NAMALWA (cell line): ENCODE data around the gene CARS1.

Experiments used
- DNase-seq: peaks from one replicate; pipeline ENCODE4 v3.0.0-alpha.2; 2015; ENCODE audit warnings: low spot score

Gene CARS1

DNA sequence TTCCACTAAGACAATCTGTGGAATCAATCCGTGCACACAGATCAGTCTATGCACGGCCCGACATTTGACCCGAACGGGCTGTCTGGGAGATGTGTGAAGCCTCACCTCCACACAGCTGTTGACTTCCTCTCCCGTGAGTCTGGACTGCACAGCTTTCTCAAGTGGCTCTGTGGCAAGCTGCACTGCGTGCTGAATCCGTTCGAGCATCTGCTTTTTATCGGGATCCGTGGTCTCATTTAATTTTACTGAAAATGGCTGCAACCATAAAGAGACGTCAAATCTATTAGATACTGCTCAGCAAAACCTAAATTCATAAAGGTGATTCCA is 19.3 kb downstream of the CARS1 start:
- DNase-seq = no peak

DNA sequence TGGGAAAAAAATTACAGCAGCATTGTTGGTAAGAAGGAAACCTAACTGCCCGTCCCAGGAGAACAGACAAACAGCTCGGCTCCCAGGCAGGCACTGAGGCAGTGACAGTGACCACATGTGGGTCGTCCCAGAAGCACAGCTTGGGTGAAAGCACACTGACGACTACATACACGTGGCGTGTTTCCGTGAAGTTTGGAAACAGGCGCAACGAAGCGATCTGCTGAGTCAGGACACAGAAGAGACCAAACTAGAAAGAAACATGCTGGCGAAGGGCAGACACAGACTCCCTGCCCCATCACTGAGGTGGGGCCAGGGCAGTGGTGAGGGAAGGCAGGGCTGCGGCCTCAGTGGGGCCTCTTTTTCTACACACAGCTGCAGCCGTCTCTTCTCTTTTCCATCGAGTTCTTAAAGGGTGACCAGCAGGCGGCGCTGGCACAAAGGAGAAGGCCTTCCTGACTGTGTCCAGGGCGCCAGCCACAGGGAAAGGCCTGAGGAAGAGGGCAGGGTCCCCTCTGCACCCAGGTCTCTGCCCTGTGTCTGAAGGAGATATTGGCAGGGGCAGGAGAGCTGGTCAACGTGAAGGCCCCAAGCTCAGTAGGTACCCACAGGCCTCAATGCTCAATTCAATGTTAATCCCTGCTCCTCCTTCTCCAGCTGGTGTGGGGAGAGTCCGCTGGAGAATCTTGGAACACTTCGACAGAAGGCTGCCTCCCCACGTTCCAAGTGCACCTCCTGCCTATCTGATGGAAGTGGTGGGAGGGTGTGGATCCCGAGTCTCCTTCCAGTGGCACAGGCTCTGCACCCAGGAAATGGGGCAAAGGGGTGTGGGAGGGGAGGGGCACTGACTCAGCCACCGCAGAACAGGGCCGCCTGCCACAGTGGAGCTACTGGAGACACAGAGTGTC is 19.9 kb downstream of the CARS1 start:
- peak; percentile 64 for DNase-seq

DNA sequence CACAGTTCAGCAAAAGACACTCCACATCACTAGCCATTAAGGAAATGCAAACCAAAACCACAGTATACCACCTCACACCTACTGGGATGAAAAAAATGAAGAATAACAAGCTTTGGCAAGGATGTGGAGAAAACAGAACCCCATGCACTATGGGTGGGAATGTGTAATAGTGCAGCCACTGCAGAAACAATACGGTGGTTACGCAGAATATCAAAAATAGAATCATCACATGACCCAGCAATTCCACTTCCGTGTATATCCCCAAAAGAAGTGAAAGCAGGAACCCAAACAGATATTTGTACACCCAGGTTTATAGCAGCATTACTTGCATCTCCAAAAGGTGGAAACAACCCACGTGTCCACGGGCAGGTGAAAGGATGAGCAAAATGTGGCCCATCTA is 20.8 kb downstream of the CARS1 start:
- no peak for DNase-seq

DNA sequence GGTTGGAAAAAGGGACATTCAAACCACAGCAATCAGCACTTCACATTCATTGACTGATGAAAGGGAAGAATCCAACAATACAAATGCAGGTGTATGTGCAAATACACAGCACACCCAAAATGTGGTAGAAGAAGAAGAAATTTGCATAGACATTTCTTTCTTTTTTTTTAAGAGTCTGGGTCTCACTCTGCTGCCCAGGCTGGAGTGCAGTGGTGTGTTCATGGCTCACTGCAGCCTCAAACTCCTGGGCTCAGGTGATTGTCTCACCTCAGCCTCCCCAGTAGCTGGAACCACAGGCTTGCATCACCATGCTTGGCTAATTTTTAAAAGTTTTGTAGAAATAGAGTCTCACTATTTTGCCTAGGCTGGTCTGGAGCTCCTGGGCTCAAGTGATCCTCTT is 21.9 kb downstream of the CARS1 start:
- DNase-seq = no peak

DNA sequence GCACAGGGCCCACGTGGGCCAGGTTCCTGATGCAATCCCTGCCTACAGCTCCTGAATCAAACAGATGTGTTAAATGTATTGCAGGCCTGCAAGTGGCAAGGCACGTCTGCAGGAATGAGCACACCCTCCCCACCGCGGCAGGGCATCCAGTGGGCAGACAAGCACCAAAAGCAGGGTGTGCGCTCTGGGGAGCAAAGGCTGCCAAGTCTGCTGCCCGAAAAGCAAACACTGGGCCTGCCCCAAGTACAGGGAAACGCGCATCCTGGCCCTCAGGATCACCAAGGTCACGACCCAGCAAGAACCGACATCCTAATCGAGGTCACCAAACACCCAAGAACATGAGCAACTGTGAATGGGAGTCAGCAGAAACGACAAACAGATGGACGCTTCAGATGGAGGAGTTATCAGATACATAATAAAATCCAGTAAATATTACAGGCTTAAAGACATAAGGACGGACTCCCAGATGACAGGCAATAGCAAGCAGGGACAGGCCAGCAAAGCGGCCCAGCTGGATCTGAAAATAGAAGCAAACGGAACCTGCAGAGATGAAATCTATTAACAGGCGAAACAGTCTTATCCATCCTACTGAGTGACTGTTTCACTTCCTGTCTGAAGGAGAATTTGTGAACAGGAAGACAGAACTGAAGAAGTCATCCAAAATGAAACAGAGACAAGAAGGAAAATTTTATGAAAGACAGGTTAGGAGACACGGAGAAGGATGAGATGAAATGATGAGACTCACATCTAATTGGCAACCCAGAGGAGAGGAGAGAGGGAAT is 26.7 kb downstream of the CARS1 start:
- no peak for DNase-seq

DNA sequence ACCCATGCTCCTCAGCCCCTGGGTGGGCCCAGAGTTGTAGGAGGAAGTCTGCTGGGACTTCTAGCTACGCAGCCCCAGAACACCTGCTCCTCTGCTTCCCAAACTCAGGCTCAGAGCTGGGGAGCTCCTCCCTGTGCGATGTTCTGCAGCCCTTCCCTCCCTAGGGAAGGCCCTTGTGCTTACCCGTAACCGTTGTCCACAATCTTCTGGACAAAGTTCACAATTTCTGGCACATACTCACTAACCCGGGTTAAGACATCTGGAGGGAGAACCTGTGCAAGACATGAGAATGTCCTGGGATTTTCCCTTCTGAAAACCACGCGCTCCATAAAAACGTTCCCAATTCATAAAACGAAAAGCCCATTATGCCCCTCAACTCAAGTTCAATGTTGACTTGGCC is 28.4 kb downstream of the CARS1 start:
- DNase-seq = no peak

DNA sequence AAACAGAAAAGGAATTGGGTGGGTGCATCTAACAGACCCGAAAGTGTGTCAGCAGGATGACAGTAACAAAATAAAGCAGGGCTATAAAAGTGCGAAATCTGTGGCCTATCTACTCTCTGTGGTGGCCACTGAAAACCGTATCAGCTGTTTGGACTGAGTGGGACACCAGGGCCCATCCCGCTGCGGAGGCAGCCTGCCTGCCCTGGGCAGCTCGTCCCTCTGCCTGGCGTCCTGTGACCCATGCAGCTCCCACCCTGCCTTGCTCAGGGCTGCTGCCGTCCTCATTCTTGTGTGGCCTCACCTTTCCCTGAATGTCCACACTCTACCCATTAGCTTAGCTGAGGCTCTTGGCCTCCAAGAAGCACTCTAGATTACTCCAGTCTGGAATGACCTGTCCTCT is 30.4 kb downstream of the CARS1 start:
- no peak for DNase-seq

DNA sequence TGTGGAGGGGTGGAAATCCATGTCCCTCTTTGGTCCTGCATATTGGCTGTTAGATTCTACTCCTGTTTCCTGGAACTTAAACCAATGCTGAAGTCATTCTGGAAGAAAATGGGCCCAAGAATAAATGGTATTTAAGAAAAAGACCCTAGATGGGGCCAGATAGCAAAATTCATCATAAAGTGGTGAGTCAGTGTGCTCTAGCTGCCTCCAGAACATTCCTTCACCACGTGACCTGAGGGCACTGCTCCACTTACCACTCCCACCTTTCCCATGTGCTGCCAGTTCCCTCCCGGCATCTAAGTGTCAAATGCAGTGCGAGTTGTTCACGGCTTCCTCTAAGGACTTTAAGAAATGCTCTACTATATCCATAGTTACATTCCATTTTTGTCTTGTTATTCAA is 34.2 kb downstream of the CARS1 start:
- DNase-seq = no peak

DNA sequence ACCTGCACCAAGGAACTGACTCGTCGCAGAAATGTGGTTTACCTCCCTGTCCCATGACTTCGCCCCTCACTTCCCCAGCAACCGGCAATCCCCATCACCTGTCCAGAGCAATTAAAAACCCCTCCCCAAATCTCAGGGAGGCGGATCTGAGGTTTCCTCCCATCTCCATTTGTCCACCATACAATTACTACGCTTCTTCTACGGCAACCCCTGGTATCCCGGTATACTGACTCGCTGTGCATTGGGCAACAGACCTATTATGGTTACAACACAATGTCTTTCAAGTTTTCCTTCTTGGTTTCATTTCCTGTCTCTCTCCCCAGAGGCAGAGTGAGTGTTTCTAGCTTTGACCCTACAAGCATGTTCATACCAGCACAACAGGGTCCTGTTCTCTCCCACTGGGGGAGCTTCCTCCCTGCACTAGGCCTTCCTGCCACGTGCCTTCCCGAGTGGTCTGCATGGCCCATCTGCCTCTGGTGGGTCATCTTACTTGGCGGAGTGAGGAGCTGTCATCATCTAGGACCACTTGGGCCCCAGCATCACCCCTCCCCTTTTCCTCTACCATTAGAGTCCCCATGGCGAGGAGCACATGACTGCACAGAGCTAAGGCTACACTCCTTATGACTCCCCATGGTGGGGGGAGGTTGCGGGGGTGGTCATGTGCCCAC is 34.8 kb downstream of the CARS1 start:
- peak; percentile 20 for DNase-seq

DNA sequence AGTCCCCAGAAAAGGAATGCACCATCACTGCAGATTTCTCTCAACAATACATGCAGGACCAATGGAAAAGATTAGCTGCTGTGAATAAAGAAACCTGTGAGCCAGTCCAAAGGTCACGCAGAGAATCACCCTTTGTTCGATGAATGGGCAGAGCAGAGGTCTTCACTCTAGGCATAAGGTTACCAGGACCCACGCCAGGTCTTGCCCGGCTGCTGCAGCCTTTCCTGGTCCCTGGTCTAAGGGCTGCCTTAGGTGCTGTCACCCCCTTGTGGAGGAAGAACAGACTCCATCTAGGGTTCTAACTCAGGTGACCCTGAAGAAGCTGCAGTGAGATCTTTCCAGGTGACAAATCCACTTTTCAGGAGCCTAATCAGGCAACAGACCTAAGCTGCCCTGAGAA is 36.1 kb downstream of the CARS1 start:
- peak; percentile 55 for DNase-seq

DNA sequence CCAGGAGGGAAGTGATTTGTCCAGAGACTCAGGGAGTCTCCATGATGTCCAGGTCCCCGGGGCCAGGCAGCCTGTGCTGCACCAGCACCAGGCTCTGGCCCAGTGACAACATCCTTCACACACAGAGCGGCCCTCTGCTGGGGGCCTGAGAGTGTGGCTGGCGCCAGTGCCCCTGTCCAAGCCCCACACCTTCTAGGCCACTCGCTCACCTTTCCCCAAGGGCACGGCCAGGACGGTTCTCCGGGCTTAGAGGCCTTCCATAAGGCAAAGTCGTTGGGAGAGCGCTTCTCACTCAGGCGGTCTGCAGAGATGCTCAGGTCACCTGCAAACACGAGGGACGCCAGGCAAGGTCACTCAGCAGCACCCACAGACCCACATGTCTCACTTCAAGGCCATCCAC is 37.2 kb downstream of the CARS1 start:
- DNase-seq = no peak

DNA sequence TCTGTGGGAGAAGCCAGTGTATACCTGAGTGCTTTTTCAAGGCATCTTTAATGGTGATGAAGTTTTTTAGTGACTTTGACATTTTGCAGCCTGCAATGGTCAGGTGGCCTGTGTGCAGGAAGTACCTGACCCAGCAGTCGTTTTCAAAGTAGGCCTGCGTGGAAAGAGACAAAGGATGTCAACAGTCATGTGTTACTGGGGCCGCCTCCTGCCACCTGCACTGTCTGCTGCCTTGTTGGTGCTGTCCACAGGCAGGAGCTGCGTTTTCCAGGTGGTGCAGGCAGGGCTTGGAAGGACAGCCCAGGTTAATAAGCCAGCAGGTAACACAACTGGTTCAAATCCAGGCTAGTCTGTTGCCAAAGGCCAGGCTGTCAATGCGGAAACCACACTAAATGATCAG is 38.6 kb downstream of the CARS1 start:
- DNase-seq = no peak

DNA sequence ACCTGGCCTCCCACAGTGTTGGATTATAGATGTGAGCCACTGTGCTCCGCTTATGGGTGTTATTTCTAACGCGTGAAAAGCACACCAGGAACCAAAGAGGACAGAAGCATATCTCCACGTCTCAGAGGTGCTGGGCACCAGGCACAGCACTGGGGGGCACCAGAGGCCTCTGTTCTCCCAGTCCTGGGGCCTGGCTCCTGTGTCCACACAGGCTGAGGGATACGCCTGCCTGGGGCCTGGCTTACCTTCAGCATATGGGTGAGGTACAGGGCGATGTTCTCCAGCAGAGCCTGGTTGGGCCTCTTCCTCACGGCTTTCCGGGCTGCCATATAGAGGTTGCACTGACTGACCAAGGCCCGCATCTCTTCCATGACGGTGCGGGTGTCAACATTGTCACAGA is 40.4 kb downstream of the CARS1 start:
- no peak for DNase-seq

DNA sequence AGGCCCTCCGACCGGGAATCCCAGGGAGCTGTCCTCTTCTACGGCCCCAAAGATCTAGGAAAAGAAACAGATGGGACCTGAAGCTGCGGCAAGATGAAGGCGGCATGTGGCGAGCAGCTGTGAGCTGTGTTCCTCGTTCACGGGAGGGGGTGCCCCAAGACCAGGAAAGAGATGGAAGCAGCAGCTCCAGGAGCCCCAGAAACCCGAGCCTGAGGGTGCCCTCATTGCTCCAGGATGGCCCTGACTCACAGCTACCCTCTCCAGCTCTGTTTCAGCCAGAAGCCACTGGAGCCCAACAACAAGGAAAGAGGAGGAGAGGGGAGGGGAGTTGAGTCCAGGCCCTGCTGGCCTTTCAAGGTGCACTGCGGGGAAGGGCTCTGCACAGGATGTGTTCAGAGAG is 41.4 kb downstream of the CARS1 start:
- no peak for DNase-seq

DNA sequence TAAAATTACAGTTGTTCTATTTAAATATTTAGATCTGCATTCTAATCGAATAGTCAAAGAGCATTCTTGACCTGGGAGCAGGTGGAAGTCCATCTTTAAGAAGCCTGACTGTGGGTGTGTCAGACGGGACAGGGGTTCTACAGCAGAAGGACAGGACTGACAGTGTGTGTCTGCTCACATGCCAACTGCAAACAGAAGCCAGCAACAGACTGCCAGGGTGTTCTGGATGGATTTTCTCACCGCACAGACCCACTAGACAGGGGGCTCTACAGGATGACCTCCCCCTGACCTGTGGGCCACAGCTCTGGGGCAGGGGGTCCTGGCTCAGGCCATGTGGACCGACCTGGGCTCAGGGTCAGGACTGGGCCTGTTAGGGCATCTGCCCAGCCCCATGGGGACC is 42.3 kb downstream of the CARS1 start:
- no peak for DNase-seq

DNA sequence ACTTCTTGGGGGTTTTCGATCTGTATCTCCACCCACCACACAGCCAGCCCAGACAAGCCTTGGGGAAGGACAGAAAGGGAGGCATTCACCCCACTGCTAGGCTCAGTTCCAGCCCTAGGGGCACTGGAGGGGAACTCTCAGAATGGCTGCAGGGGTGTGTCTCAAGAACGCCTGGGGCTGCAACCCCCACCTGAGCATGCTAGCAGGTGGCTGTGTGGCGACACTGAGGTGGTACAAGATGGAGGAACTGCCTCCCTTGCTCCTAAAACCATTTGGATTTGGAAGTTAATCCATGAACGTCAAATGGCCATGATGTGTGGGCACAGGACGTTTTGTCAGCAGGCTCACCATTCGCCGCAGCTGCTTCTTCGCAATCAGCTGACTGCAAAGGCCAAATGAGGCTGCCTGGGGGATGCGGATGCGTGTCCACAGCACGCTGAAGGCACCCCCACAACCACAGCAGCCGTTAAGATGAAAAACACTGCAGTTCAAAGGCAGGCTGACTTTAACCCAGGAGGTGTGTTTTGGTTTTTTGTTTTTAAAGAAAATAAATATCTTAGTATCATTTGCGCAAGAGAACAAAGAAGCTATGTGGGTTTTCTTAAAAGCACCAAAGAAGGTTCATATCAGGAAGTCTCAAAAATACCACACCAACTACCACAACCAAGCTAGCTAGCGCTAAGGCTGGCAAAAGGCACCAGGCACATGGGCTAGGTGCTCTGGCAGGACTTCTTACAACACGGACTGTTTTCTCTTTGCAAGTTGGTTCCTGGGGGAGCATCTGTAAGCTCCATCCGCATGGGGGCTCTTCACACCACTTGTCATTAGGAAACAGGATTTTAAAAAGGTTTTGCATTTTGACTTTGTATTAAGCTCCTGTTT is 42.9 kb downstream of the CARS1 start:
- DNase-seq = no peak

DNA sequence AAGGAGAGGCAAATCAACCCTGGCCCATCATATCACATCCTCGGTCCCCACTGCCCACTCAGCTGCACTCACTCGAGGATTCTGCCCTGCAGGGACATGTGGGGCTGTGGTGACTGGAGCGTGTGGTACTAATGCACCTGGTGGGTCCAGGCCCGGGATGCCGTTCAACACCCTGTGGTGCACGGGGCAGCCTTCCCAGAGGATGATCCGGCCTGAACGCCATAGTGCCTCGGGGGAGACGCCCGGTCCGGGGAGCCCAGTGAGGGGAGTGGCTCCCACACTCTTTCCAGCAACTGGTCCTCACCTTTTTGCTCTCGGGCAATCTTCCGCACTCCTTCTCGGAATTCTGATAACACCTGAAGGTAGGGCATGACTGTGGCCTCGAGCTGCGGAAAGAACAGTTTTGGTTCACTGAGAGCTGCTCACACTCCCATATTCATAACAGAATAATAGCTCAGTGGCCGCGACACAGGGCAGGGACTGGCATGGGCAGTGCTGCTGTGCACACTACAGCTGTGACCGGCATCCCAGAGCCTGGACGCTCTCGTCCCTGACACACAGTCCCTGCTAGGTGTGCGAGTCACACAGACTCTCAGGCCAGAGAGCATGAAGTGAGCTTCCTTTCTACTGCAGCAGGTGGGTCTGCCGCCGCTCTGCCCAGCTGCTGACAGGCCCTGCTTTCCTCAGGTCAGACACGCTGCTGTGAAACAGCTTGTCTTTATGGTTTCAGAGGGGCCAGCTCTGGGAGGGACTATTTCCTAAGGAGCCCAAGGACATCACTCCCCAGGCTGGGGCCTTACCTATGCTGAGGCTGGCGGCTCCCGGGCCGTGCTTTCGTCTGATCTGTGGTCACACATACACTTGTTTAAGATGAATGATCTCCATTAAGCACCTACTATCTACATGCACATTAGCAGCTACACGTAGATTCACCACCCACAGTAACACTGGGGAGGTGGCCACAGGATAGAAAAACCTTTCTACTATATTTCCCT is 45.0 kb downstream of the CARS1 start:
- no peak for DNase-seq

DNA sequence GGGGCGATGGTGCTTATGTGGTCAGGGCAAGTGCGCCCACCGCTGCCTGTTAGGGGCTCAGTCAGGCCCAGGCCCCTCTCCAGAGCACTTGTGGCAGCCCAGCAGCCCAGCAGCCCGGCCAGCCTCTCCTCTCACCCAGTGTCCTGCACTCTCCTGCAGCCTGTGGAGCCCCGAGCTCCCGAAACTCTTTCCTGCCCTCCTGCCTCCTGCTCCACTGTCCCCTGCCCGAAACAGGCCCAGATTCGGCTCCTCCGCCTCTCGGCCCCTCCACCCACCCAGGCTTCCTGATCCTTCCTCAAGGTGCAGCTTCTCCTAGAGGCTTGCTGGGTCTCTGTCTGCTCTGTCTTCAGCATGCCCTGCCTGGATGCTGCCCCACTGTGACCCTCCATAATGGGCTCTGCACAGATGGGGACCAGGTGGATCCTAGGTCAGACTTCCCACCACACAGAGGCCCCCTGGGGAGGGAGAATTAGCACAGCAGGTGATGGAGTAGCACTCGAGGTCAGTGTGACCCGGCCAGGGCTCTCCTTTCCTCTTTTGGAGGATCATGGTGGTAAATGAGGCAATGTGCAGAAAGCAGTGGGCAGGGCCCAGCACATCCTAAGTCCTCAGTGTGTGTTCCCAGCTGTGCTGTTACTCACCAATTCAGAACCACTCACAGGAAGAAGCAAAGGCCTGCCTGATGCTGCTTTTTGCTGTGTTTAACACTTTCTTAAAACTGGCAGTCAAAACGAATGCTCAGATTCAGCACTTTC is 46.5 kb downstream of the CARS1 start:
- no peak for DNase-seq

DNA sequence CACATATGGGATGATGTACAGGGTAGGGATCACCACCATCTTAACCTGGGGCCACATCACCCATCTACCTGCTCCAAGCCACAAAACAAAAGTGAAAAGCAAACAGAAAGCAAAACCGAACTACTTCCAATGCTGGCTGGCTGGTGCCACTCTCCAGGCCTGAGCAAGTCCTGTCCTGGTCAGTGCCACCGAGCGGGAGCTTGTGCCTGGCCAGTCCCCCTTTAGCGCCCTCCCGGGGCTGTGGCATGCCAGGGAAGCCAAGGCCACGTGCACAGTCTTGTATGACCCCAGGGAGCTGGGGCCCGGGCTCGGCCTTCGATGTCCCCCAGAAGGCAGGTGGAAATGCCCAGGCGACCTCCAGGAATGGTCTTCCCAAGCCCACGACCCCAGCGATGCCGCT is 47.2 kb downstream of the CARS1 start:
- DNase-seq = no peak

DNA sequence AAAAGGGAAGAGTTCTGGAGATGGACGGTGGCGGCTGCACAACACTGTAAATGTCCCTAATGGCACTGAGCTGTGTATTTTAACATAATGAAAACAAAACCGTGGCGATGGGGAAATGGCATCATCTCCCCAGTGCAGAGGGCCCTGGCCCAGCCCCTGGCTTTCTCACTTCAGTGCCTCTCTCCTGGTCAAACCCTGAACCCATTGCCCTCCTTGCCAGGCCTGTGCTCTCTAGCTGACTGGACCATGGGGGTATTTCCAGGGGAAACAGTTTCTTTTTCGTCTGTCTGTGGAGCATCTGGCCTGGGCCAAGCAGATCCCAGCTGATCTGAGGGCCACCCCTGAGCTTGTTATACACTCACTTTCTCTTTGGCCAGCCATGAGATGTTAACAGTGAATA is 47.7 kb downstream of the CARS1 start:
- no peak for DNase-seq
